ENCODE results near the gene RAX2. TPM values are rescaled to one million over a fixed set of nuclear protein-coding genes. Genes with fewer than 3 reads are reported as not detected.
A peak's percentile ranks its signal among the peaks of the same experiment; 100 is the strongest.
"Not testable (repeated sequence)": the region's sequence is repeated elsewhere in the genome, so short reads cannot be mapped to it uniquely, and the experiment has no call there.

Gene RAX2
- total RNA-seq, 2 donors from 2014 or later: not detected

- DNase-seq (ENCODE audit: low spot score): no peak
- no peak for TF ChIP-seq CTCF (IDR thresholded peaks at IDR 0.05)
- Histone ChIP-seq H3K4me3 (no peak overlapping the region), H3K4me1 (ENCODE audit: control insufficient read depth in 1 of 2, low read depth in 2 of 2) (peaks cover 3 to 12% of the 10 kb centered on the region in 2 donors), H3K9me3 (no peaks in the 10 kb centered on the region), H3K27me3 (replicated peaks; ENCODE audit: insufficient read depth) (no peaks in the 10 kb centered on the region), H3K27ac (no peak overlapping the region), H3K36me3 (peaks cover 19% of the 10 kb centered on the region)
- ATAC-seq (ENCODE audit: insufficient number of reproducible peaks, low FRiP score, low read depth): no peak
Measured at GRCh38 chr19:3766520-3766919, 5.5 kb downstream of the RAX2 start.

- ATAC-seq (ENCODE audit: insufficient number of reproducible peaks, low FRiP score, low read depth): not testable (repeated sequence)
Measured at GRCh38 chr19:3765757-3766156, 6.3 kb downstream of the RAX2 start.

GRCh38 chr19:3765121-3765520, 6.9 kb downstream of the RAX2 start:
- no peak for DNase-seq (ENCODE audit: low spot score)
- H3K9me3 ChIP-seq: no peaks in the 10 kb centered on the region
- H3K4me3 ChIP-seq: no peak overlapping the region
- H3K4me1 ChIP-seq (ENCODE audit: control insufficient read depth in 1 of 2, low read depth in 2 of 2): peaks cover 10 to 21% of the 10 kb centered on the region in 2 donors
- no peak overlapping the region for H3K27ac ChIP-seq
- ATAC-seq (ENCODE audit: insufficient number of reproducible peaks, low FRiP score, low read depth): no peak
- no peaks in the 10 kb centered on the region for H3K27me3 ChIP-seq (replicated peaks; ENCODE audit: insufficient read depth)
- TF ChIP-seq CTCF (IDR thresholded peaks at IDR 0.05): no peak
- H3K36me3 ChIP-seq: peaks cover 19% of the 10 kb centered on the region

More at GRCh38 chr19:3765757-3766156, 6.3 kb downstream of the RAX2 start:
- H3K27ac ChIP-seq; H3K9me3 ChIP-seq; DNase-seq (ENCODE audit: low spot score); H3K27me3 ChIP-seq (replicated peaks; ENCODE audit: insufficient read depth); H3K4me3 ChIP-seq: not testable (repeated sequence)
- Histone ChIP-seq H3K4me1 (ENCODE audit: control insufficient read depth in 1 of 2, low read depth in 2 of 2) (peaks cover 3 to 15% of the 10 kb centered on the region in 2 donors), H3K36me3 (peaks cover 19% of the 10 kb centered on the region)

GRCh38 chr19:3762501-3763459, 9.2 kb downstream of the RAX2 start, which contains the start of gene MRPL54:
MRPL54 (plus strand) TSS chr19:3762682; CDS start chr19:3762701, 19 bp downstream.
- peaks cover 16 to 38% of the 10 kb centered on the region in 2 donors for H3K4me1 ChIP-seq (ENCODE audit: control insufficient read depth in 1 of 2, low read depth in 2 of 2)
- peaks cover 18% of the 10 kb centered on the region for H3K36me3 ChIP-seq
- H3K9me3 ChIP-seq: no peaks in the 10 kb centered on the region
- DNase-seq (ENCODE audit: low spot score) (peak; percentile 98), ATAC-seq (ENCODE audit: insufficient number of reproducible peaks, low FRiP score, low read depth) (peak; percentile 91)
- no peaks in the 10 kb centered on the region for H3K27me3 ChIP-seq (replicated peaks; ENCODE audit: insufficient read depth)
- peak within 1 kb of the TSS; percentile 97 to 100 for H3K27ac ChIP-seq
- TF ChIP-seq CTCF (IDR thresholded peaks at IDR 0.05): no peak
- H3K4me3 ChIP-seq: peak within 1 kb of the TSS; percentile 92

GRCh38 chr19:3762130-3762473, 9.9 kb downstream of the RAX2 start:
- no peak for TF ChIP-seq CTCF (IDR thresholded peaks at IDR 0.05)
- Histone ChIP-seq H3K4me3 (peak overlapping the region; percentile 92), H3K4me1 (ENCODE audit: control insufficient read depth in 1 of 2, low read depth in 2 of 2) (peaks cover 16 to 38% of the 10 kb centered on the region in 2 donors), H3K9me3 (no peaks in the 10 kb centered on the region), H3K27ac (peak overlapping the region; percentile 97 to 100), H3K36me3 (peaks cover 18% of the 10 kb centered on the region), H3K27me3 (replicated peaks; ENCODE audit: insufficient read depth) (no peaks in the 10 kb centered on the region)
- no peak for ATAC-seq (ENCODE audit: insufficient number of reproducible peaks, low FRiP score, low read depth)
- no peak for DNase-seq (ENCODE audit: low spot score)
